Measurements from ENCODE around the gene TCN1. TPM values are rescaled to one million over a fixed set of nuclear protein-coding genes. Genes with fewer than 3 reads are reported as not detected.
"Not testable (repeated sequence)": the region's sequence is repeated elsewhere in the genome, so short reads cannot be mapped to it uniquely, and the experiment has no call there.

Gene TCN1
- total RNA-seq, 2 experiments from 2014 or later, result not detected

GRCh38 chr11:59849129-59849528 is 17.2 kb downstream of the TCN1 start:
- no peak overlapping the region for H3K27ac ChIP-seq (ENCODE audit: low read depth in 1 of 2, low read length in 2 of 2)
- Mint-ChIP-seq H3K27ac (no peak overlapping the region), H3K9me3 (no peaks in the 10 kb centered on the region), H3K4me3 (no peak overlapping the region), H3K36me3 (ENCODE audit: low read depth) (no peaks in the 10 kb centered on the region), H3K27me3 (no peaks in the 10 kb centered on the region), H3K4me1 (ENCODE audit: low read depth) (no peaks in the 10 kb centered on the region)
- no peaks in the 10 kb centered on the region for H3K36me3 ChIP-seq (ENCODE audit: insufficient read depth, low read length)
- TF ChIP-seq, protein P1, sequence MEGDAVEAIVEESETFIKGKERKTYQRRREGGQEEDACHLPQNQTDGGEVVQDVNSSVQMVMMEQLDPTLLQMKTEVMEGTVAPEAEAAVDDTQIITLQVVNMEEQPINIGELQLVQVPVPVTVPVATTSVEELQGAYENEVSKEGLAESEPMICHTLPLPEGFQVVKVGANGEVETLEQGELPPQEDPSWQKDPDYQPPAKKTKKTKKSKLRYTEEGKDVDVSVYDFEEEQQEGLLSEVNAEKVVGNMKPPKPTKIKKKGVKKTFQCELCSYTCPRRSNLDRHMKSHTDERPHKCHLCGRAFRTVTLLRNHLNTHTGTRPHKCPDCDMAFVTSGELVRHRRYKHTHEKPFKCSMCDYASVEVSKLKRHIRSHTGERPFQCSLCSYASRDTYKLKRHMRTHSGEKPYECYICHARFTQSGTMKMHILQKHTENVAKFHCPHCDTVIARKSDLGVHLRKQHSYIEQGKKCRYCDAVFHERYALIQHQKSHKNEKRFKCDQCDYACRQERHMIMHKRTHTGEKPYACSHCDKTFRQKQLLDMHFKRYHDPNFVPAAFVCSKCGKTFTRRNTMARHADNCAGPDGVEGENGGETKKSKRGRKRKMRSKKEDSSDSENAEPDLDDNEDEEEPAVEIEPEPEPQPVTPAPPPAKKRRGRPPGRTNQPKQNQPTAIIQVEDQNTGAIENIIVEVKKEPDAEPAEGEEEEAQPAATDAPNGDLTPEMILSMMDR (IDR thresholded peaks at IDR 0.05), result no peak
- intact Hi-C loops (cut with DNase I, micrococcal nuclease), result no loop called here
- H3K4me1 ChIP-seq (ENCODE audit: insufficient read depth, low read length), result no peaks in the 10 kb centered on the region
- CTCF ChIA-PET, result no interaction called here
- POLR2A ChIA-PET, result no interaction called here
- no peak for ATAC-seq (ENCODE audit: poor library complexity)
- no peak overlapping the region for H3K4me3 ChIP-seq (ENCODE audit: low read length)
- no peak for DNase-seq
- no peaks in the 10 kb centered on the region for H3K9me3 ChIP-seq (ENCODE audit: control insufficient read depth in 1 of 2, insufficient read depth in 1 of 2, low read length in 2 of 2)
- no peaks in the 10 kb centered on the region for H3K27me3 ChIP-seq (ENCODE audit: control insufficient read depth in 1 of 2, insufficient read depth in 2 of 2, low read length in 2 of 2)

GRCh38 chr11:59848439-59848838 is 17.8 kb downstream of the TCN1 start:
- ATAC-seq (ENCODE audit: poor library complexity); H3K9me3 Mint-ChIP-seq; H3K4me3 Mint-ChIP-seq; DNase-seq; CTCF ChIA-PET; H3K4me1 ChIP-seq (ENCODE audit: insufficient read depth, low read length); H3K36me3 ChIP-seq (ENCODE audit: insufficient read depth, low read length); intact Hi-C loops (cut with DNase I, micrococcal nuclease); H3K4me3 ChIP-seq (ENCODE audit: low read length); H3K27ac ChIP-seq (ENCODE audit: low read depth in 1 of 2, low read length in 2 of 2); H3K27ac Mint-ChIP-seq; H3K9me3 ChIP-seq (ENCODE audit: control insufficient read depth in 1 of 2, insufficient read depth in 1 of 2, low read length in 2 of 2); H3K27me3 Mint-ChIP-seq; H3K36me3 Mint-ChIP-seq (ENCODE audit: low read depth); H3K4me1 Mint-ChIP-seq (ENCODE audit: low read depth); POLR2A ChIA-PET; H3K27me3 ChIP-seq (ENCODE audit: control insufficient read depth in 1 of 2, insufficient read depth in 2 of 2, low read length in 2 of 2): not testable (repeated sequence)

DNA sequence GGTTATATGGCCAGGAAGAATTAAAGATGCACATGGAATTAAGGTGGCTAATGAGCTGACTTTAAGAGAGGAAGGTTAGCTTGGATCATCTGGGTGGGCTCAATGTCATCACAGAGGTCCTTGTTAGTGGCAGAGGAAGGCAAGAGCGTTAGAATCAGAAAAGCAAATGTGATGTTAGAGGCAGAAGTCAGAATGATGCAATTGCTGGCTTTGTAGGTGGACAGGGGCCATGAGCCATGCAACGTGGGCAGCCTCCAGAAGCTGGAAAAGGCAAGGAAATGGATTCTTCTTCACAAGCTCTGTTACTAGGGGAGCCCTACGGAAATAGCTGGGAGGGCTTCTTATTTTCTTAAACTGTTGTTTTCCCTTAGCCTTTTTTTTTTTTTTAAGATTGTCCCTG is 18.7 kb downstream of the TCN1 start:
- intact Hi-C loops (cut with DNase I, micrococcal nuclease), result no loop called here
- CTCF ChIA-PET, result interaction anchor here (0.7 kb wide), 1 partner anchor 91 kb away, joined by 3 read pairs; no protein-coding TSS in a partner anchor
- TF ChIP-seq, protein P1 (IDR thresholded peaks at IDR 0.05), result no peak
- H3K27ac ChIP-seq (ENCODE audit: low read depth in 1 of 2, low read length in 2 of 2), result no peak overlapping the region
- H3K4me3 ChIP-seq (ENCODE audit: low read length), result no peak overlapping the region
- POLR2A ChIA-PET, result no interaction called here
- Mint-ChIP-seq H3K9me3 (no peaks in the 10 kb centered on the region), H3K4me1 (ENCODE audit: low read depth) (no peaks in the 10 kb centered on the region), H3K27me3 (no peaks in the 10 kb centered on the region), H3K4me3 (no peak overlapping the region), H3K27ac (no peak overlapping the region), H3K36me3 (ENCODE audit: low read depth) (no peaks in the 10 kb centered on the region)
- ATAC-seq (ENCODE audit: poor library complexity), result no peak
- DNase-seq, result no peak
- no peaks in the 10 kb centered on the region for H3K9me3 ChIP-seq (ENCODE audit: control insufficient read depth in 1 of 2, insufficient read depth in 1 of 2, low read length in 2 of 2)
- H3K4me1 ChIP-seq (ENCODE audit: insufficient read depth, low read length), result no peaks in the 10 kb centered on the region
- no peaks in the 10 kb centered on the region for H3K36me3 ChIP-seq (ENCODE audit: insufficient read depth, low read length)
- no peaks in the 10 kb centered on the region for H3K27me3 ChIP-seq (ENCODE audit: control insufficient read depth in 1 of 2, insufficient read depth in 2 of 2, low read length in 2 of 2)

DNA sequence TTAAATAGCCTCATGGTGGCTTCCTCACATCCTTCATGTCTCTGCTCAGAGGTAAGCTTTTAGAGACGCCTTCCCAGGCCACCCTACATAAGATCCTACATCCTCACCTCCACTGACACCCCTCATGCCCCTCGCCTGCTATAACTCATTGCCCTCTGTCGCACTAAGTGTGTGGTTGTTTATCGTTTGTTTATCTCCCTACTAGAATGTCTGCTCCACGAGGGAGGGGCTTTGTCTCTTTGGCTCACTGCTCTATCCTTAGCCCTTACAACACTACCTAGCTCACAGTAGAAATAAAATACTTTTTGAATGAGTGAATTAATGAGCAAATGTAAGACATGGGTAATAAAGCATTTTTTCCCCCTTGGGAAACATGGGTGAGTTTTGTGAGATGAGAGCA is 19.7 kb downstream of the TCN1 start:
- H3K9me3 Mint-ChIP-seq, result no peaks in the 10 kb centered on the region
- Histone ChIP-seq H3K4me3 (ENCODE audit: low read length) (no peak overlapping the region), H3K36me3 (ENCODE audit: insufficient read depth, low read length) (no peaks in the 10 kb centered on the region), H3K27me3 (ENCODE audit: control insufficient read depth in 1 of 2, insufficient read depth in 2 of 2, low read length in 2 of 2) (no peaks in the 10 kb centered on the region), H3K27ac (ENCODE audit: low read depth in 1 of 2, low read length in 2 of 2) (no peak overlapping the region), H3K4me1 (ENCODE audit: insufficient read depth, low read length) (no peaks in the 10 kb centered on the region), H3K9me3 (ENCODE audit: control insufficient read depth in 1 of 2, insufficient read depth in 1 of 2, low read length in 2 of 2) (no peaks in the 10 kb centered on the region)
- no peaks in the 10 kb centered on the region for H3K36me3 Mint-ChIP-seq (ENCODE audit: low read depth)
- H3K4me3 Mint-ChIP-seq, result no peak overlapping the region
- ATAC-seq (ENCODE audit: poor library complexity) (no peak), DNase-seq (no peak)
- TF ChIP-seq, protein P1 (IDR thresholded peaks at IDR 0.05), result no peak
- ChIA-PET POLR2A (no interaction called here), CTCF (no interaction called here)
- H3K4me1 Mint-ChIP-seq (ENCODE audit: low read depth), result no peaks in the 10 kb centered on the region
- H3K27me3 Mint-ChIP-seq, result peaks cover 8% of the 10 kb centered on the region
- intact Hi-C loops (cut with DNase I, micrococcal nuclease), result no loop called here
- H3K27ac Mint-ChIP-seq, result no peak overlapping the region
